Measurements from ENCODE around the gene SPACDR. TPM values are rescaled to one million over a fixed set of nuclear protein-coding genes. Genes with fewer than 3 reads are reported as not detected.

SPACDR gene
- total RNA-seq, 2 donors from 2014 or later, result 0.54 to 0.74 TPM

GRCh38 chr7:100438172-100438571 is 25.9 kb downstream of the SPACDR start:
- H3K4me1 ChIP-seq, result peaks cover 10% of the 10 kb centered on the region
- no peak overlapping the region for H3K9ac ChIP-seq (ENCODE audit: low read depth in 2 of 2, low read length in 2 of 2)
- H3K9me3 ChIP-seq, result no peaks in the 10 kb centered on the region
- DNase-seq, result no peak
- H3K36me3 ChIP-seq, result peaks cover 5% of the 10 kb centered on the region
- H3K27ac ChIP-seq, result no peak overlapping the region
- TF ChIP-seq CTCF (IDR thresholded peaks at IDR 0.05), result no peak
- no peak overlapping the region for H3K4me3 ChIP-seq
- no peaks in the 10 kb centered on the region for H3K27me3 ChIP-seq
- intact Hi-C loops (cut with DNase I), result no loop called here

DNA sequence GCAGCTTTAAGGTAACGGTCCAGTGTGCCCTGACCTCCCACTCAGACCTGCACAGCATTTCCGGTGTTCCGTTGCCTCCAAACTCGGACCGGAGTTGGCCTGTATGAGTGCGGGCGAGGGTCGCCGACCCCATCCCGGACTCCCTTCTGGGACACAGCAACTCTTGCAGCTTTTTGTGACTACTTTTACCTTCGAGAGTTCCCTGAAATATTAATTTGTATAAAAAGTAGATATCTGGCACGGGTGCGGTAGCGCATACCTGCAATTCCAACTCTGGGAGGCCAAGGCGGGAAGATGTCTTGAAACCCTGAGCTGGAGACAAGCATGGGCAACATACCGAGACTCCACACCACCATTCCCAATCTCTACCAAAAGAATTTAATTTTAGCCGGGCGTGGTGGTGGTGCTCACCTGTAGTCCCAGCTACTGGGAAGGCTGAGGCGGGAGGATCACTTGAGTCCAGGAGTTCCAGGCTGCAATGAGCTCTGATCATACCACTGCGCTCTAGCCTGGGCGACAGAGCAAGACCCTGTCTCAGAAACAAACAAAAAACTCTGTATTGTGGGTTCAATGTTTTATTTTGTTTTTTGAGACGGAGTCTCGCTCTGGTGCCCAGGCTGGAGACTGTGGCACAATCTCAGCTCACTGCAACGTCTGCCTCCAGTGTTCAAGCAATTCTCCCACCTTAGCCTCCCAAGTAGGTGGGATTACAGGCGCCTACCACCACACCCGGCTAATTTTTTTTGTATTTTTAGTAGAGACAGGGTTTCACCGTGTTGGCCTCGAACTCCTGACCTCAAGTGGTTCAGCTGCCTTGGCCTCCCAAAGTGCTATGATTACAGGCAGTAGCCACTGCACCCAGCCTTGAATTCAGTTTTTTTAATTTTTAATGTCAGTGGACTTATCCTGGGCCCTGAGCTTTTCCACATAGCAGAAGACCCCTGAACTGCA is 26.6 kb downstream of the SPACDR start:
- TF ChIP-seq CTCF (IDR thresholded peaks at IDR 0.05), result no peak
- Histone ChIP-seq H3K9ac (ENCODE audit: low read depth in 2 of 2, low read length in 2 of 2) (peak overlapping the region in 1 of 2 donors; percentile 92), H3K27me3 (no peaks in the 10 kb centered on the region), H3K4me3 (no peak overlapping the region), H3K36me3 (peaks cover 5% of the 10 kb centered on the region), H3K4me1 (peaks cover 10% of the 10 kb centered on the region), H3K9me3 (no peaks in the 10 kb centered on the region), H3K27ac (no peak overlapping the region)
- DNase-seq, result no peak
- intact Hi-C loops (cut with DNase I), result no loop called here

GRCh38 chr7:100435401-100436304 is 28.4 kb downstream of the SPACDR start:
- Histone ChIP-seq H3K9ac (ENCODE audit: low read depth in 2 of 2, low read length in 2 of 2) (peak overlapping the region; percentile 92 to 96), H3K4me1 (peaks cover 10% of the 10 kb centered on the region), H3K27ac (peak overlapping the region; percentile 94), H3K36me3 (peaks cover 5% of the 10 kb centered on the region), H3K4me3 (peak overlapping the region; percentile 82), H3K27me3 (no peaks in the 10 kb centered on the region), H3K9me3 (no peaks in the 10 kb centered on the region)
- TF ChIP-seq CTCF (IDR thresholded peaks at IDR 0.05), result no peak
- intact Hi-C loops (cut with DNase I), result no loop called here
- peak; percentile 54 for DNase-seq

GRCh38 chr7:100434297-100435144 is 29.5 kb downstream of the SPACDR start:
- peak overlapping the region; percentile 92 to 96 for H3K9ac ChIP-seq (ENCODE audit: low read depth in 2 of 2, low read length in 2 of 2)
- peak overlapping the region; percentile 94 for H3K27ac ChIP-seq
- intact Hi-C loops (cut with DNase I), result no loop called here
- no peaks in the 10 kb centered on the region for H3K9me3 ChIP-seq
- H3K4me1 ChIP-seq, result peaks cover 10% of the 10 kb centered on the region
- no peaks in the 10 kb centered on the region for H3K27me3 ChIP-seq
- peaks cover 5% of the 10 kb centered on the region for H3K36me3 ChIP-seq
- no peak for TF ChIP-seq CTCF (IDR thresholded peaks at IDR 0.05)
- peak overlapping the region; percentile 82 for H3K4me3 ChIP-seq
- DNase-seq, result no peak
